ENCODE data around the gene DES. TPM values are rescaled to one million over a fixed set of nuclear protein-coding genes. Genes with fewer than 3 reads are reported as not detected.

DES gene
- total RNA-seq, 1 donor from 2014 or later = not detected

DNA sequence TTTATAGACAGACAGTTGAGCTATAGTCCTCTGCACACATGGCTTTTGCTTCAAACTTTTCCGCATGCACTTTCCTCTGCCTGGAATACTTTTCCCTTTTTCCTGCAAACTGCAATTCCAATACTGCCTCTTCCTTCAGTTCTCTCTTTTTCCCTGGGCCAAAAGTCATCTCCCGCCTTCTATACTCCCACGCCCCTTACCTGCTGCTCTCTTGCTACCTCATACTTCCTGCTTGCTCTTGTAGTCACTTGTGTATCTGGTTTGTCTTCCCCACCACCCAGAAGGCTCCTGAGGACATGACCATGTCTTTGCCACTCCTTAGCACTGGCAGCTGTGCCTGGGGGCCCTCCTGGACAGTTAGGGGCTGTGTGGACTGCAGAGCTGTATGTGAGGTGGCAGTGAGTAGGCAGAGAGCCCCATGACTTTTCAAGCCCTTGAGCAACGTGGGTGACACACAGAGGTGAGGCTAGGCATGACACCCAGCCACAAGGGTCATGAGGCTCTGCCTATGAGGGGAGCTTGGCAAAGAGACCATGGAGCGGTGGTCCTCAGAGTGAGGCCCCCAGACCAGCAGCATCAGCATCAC lies 39.7 kb downstream of the DES start:
- H3K4me3 ChIP-seq (ENCODE audit: low read depth, low read length) = no peak overlapping the region
- no peak for DNase-seq (ENCODE audit: low read depth)
- TF ChIP-seq, protein P1, sequence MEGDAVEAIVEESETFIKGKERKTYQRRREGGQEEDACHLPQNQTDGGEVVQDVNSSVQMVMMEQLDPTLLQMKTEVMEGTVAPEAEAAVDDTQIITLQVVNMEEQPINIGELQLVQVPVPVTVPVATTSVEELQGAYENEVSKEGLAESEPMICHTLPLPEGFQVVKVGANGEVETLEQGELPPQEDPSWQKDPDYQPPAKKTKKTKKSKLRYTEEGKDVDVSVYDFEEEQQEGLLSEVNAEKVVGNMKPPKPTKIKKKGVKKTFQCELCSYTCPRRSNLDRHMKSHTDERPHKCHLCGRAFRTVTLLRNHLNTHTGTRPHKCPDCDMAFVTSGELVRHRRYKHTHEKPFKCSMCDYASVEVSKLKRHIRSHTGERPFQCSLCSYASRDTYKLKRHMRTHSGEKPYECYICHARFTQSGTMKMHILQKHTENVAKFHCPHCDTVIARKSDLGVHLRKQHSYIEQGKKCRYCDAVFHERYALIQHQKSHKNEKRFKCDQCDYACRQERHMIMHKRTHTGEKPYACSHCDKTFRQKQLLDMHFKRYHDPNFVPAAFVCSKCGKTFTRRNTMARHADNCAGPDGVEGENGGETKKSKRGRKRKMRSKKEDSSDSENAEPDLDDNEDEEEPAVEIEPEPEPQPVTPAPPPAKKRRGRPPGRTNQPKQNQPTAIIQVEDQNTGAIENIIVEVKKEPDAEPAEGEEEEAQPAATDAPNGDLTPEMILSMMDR (conservative IDR thresholded peaks at IDR 0.05; ENCODE audit: low read depth, low read length) = peak; percentile 11

DNA sequence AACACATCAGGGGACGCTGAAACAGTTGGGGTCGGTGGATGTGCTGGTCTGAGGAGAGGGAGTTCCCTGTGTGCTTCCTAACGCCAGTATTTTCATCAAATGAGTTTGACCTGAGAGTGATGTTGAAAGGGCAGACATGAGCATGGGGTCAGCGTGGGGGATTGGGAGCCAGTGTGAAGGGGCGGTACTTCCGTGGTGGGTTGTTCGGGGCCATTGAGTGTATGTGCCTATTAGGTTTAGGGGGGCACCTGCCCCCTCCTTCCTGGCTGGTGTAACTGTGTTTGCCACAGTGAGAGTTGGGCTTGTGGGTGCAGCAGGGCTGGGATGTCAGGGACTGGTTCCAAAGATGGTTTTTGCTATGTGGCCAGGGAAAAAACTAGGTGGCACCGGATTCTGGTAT lies 40.8 kb downstream of the DES start:
- DNase-seq (ENCODE audit: low read depth) = no peak
- TF ChIP-seq, protein P1 (conservative IDR thresholded peaks at IDR 0.05; ENCODE audit: low read depth, low read length) = no peak
- H3K4me3 ChIP-seq (ENCODE audit: low read depth, low read length) = no peak overlapping the region

DNA sequence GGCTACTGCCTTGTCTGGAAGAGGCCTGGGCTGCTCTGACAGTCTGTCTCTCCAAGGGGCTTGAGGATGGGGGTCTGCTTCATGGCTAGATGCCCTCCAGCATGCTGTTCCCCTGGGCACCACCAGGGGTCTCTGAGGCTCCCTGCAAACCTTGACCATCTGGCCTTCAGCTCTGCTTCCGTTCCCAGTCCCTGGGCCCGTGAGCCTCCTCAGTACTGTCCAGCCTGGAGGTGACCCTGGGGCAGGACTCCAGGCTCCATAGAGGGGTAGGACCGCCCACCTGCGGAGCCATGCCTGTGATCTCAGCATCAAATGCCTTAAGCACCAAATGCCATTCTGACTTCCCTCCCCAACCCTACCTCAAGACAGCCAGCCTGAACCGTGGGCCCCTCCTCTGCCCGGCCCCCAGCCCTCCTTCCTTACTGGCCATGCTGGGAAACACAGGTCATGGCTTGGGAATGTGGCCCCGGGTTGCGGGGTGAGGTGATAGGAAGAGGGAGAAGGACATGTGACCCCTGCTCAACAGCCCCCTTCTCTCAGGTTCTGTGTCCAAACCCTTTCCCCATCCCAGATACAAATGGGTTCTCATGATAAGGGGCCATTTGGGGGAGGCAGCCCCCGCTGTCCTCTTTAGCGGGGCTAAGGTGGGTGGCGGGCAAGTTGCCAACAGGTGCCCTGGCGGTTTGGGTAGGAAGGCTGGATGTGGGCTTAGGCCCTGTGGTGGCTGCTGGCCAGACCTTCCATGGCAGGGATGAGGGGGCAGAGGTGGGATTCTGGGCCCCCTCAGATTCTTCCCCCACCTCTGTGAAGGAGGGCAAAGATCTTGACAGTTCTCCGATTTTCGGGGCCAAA lies 41.5 kb downstream of the DES start:
- TF ChIP-seq, protein P1 (conservative IDR thresholded peaks at IDR 0.05; ENCODE audit: low read depth, low read length) = peak; percentile 81
- no peak overlapping the region for H3K4me3 ChIP-seq (ENCODE audit: low read depth, low read length)
- DNase-seq (ENCODE audit: low read depth) = no peak

DNA sequence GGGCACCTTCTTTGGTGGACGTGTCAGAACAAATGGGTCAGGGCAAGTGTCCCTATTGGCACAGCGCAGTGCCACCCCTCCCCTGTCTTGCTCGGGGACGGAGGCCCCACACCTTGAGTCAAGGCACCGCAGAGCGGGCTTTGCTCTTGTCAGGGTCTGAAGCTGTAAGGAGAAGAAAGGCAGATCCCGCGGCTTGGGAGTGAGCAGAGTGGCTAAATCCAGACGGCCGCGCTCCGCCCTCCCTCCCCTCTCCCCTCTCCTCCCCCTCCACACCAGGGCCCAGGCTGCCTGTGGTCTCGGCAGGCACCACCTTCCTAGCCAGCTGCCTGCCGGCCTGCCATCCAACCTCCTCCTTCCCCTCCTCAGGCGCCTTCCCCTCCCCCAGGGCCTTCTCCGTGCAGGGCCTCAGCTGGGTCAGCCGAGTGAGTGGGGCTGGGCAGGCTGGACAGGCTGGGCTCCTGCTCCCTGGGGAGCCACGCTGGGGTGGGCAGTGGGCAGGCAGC lies 42.3 kb downstream of the DES start:
- TF ChIP-seq, protein P1 (conservative IDR thresholded peaks at IDR 0.05; ENCODE audit: low read depth, low read length) = no peak
- H3K4me3 ChIP-seq (ENCODE audit: low read depth, low read length) = no peak overlapping the region
- DNase-seq (ENCODE audit: low read depth) = no peak

DNA sequence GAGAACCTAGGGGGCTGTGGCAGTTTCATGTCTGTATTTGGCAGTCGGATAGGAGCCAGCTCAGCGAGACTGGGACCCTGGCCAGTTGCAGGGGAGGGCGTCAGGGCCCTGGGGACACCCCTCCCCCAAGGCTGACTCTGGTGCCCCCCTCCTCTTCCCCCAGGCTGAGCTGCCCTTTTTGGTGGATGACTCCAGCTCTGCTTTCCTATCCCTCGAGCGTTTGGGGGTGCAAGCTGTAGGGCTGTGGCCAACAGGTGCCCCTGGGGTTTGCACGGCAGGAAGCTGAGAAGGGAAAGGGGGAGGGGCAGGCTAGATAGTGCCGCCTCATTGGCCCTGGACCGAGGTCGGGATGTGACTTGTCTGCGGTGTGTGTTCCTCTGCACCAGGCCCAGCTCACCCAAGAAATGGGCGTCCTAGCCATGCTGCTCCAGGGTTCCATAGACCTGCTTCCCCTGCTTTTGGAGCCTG lies 42.9 kb downstream of the DES start:
- no peak for DNase-seq (ENCODE audit: low read depth)

DNA sequence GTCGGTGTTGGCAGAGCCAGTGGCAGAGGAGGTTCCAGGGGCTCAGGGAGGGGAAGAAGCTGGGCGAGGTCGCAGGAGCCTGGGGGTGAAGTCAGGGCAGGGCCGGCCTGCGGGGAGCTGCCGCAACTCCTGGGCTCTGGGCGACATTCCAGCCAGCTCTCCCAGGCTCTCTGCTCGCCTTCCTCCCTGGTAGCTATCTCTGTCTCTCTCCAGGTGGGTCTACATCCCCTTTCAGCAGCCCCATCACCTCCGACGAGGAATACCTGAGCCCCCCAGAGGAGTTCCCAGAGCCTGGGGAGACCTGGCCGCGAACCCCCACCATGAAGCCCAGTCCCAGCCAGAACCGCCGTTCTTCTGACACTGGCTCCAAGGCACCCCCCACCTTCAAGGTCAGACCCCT lies 43.5 kb downstream of the DES start:
- TF ChIP-seq, protein P1 (conservative IDR thresholded peaks at IDR 0.05; ENCODE audit: low read depth, low read length) = no peak
- H3K4me3 ChIP-seq (ENCODE audit: low read depth, low read length) = no peak overlapping the region
- DNase-seq (ENCODE audit: low read depth) = no peak

More for the DNA sequence above, 42.9 kb downstream of the DES start:
- no peak overlapping the region for H3K4me3 ChIP-seq (ENCODE audit: low read depth, low read length)
- TF ChIP-seq, protein P1 (conservative IDR thresholded peaks at IDR 0.05; ENCODE audit: low read depth, low read length) = no peak
